ENCODE results near the gene LRP2BP. TPM values are rescaled to one million over a fixed set of nuclear protein-coding genes. Genes with fewer than 3 reads are reported as not detected.

LRP2BP gene
- total and polyA plus RNA-seq, 2 of the 13 experiments (the other 11 are each of a cell fraction or from before 2014, with no cell fraction given), result 0.22 to 0.29 TPM

GRCh38 chr4:185396724-185397385, 1.1 kb upstream of the LRP2BP start, which contains the start of gene ANKRD37:
Gene ANKRD37 (plus strand): TSS chr4:185396841. CDS start chr4:185396924, 83 bp downstream.
- intact Hi-C loops (cut with micrococcal nuclease; ENCODE audit: unreplicated experiment), result loop anchor here (5.0 kb wide), 1 partner anchor 195 kb away; the partner anchor contains the start of gene CFAP97
- peak within 1 kb of the TSS; percentile 77 for H3K9ac ChIP-seq (ENCODE audit: insufficient read depth, low read depth, low read length)
- peaks cover 2% of the 10 kb centered on the region for H3K79me2 ChIP-seq (ENCODE audit: insufficient read depth, low read length)
- no peaks in the 10 kb centered on the region for H3K9me3 ChIP-seq (ENCODE audit: low read length)
- H3K27me3 ChIP-seq (ENCODE audit: control insufficient read depth in 1 of 2, insufficient read depth in 2 of 2, low read length in 2 of 2), result no peaks in the 10 kb centered on the region
- peak within 1 kb of the TSS; percentile 95 for H3K27ac ChIP-seq (ENCODE audit: extremely low read length, insufficient read depth, low read length)
- H3K4me1 ChIP-seq (ENCODE audit: insufficient read depth, low read length), result peaks cover 44% of the 10 kb centered on the region
- H3K36me3 ChIP-seq (replicated peaks in 1 of 2; ENCODE audit: control insufficient read depth in 1 of 2, insufficient read depth in 2 of 2, low read length in 2 of 2), result peaks cover 2 to 21% of the 10 kb centered on the region in 2 experiments; a peak in 3 of 5 replicates
- ATAC-seq, result peak; percentile 95
- DNase-seq (ENCODE audit: low spot score), result peak; percentile 68
- ChIA-PET POLR2A (interaction anchor here (0.5 to 2.7 kb wide), 9 partner anchors 11 to 196 kb away, joined by 3 to 30 read pairs (median 5); partner anchors contain the start of gene UFSP2), CTCF (ENCODE audit: low intra/inter-chr PET ratio, low total read pairs) (no interaction called here)
- peak within 1 kb of the TSS; percentile 65 to 75 (median 71) for H3K4me3 ChIP-seq (replicated peaks in 1 of 3; ENCODE audit: insufficient read depth in 1 of 3, low read depth in 2 of 3, low read length in 3 of 3)
- no peaks in the 10 kb centered on the region; the same call in 1 of the 2 replicates for H4K20me1 ChIP-seq (ENCODE audit: insufficient read depth, low read length)
- TSS peak; percentile 58 for BruUV-seq (replicated peaks)
- in situ Hi-C loops (cut with HindIII; ENCODE audit: extremely low pct_ligation_motif_present, low pct_unique_long_range_greater_than_20kb), result no loop called here
- no peak for FAIRE-seq
- WGBS (ENCODE audit: low lambda C conversion rate), result 2% methylated on average over 5 of the region's 38 CpGs
- H2AFZ ChIP-seq (ENCODE audit: low read length), result no peak within 1 kb of the TSS
- peak within 1 kb of the TSS; percentile 81 for H3K4me2 ChIP-seq (ENCODE audit: low read depth, low read length)
- 0 out of 2 replicates have a peak, but pooled peaks have one; percentile 64 for TF ChIP-seq ZNF441 (CRISPR knock-in tag; IDR thresholded peaks at IDR 0.05; ENCODE audit: borderline replicate concordance)
- TF ChIP-seq POLR2AphosphoS5 (IDR thresholded peaks at IDR 0.05; ENCODE audit: low read depth, low read length), result peak; percentile 95
- peak; percentile 1; the same call in 1 of the 2 replicates for TF ChIP-seq CSRNP1 (CRISPR knock-in tag; IDR thresholded peaks at IDR 0.05)
- TF ChIP-seq TEAD3 (CRISPR knock-in tag; optimal IDR thresholded peaks at IDR 0.05; ENCODE audit: borderline replicate concordance), result peak; percentile 9
- 0 out of 2 replicates have a peak, but pooled peaks have one; percentile 25 for TF ChIP-seq MTF2 (CRISPR knock-in tag; IDR thresholded peaks at IDR 0.05; ENCODE audit: borderline replicate concordance)
- TF ChIP-seq ZNF503 (CRISPR knock-in tag; IDR thresholded peaks at IDR 0.05), result no peak
- TF ChIP-seq DR1 (CRISPR knock-in tag; IDR thresholded peaks at IDR 0.05), result peak; percentile 40; the same call in 1 of the 2 replicates
- no peak for TF ChIP-seq SOX5 (CRISPR knock-in tag; IDR thresholded peaks at IDR 0.05; ENCODE audit: borderline replicate concordance)
- TF ChIP-seq GTF2F1 (IDR thresholded peaks at IDR 0.05; ENCODE audit: low read length), result 0 out of 2 replicates have a peak, but pooled peaks have one; percentile 3
- TF ChIP-seq FOXA1 (IDR thresholded peaks at IDR 0.05), result no peak
- no peak; the same call in 1 of the 2 replicates for TF ChIP-seq FOXA1 (CRISPR knock-in tag; IDR thresholded peaks at IDR 0.05)
- peak; percentile 57 for TF ChIP-seq PHF21A (CRISPR knock-in tag; IDR thresholded peaks at IDR 0.05)
- TF ChIP-seq ZNF513 (CRISPR knock-in tag; conservative IDR thresholded peaks at IDR 0.05), result 0 out of 2 replicates have a peak, but pooled peaks have one; percentile 78
- peak; percentile 94 for TF ChIP-seq ZEB1 (IDR thresholded peaks at IDR 0.05; ENCODE audit: insufficient replicate concordance, low read depth)
- TF ChIP-seq PATZ1 (CRISPR knock-in tag; IDR thresholded peaks at IDR 0.05), result no peak

Measured in HepG2 (cell line).